ENCODE data around the gene HTRA1.

DNA sequence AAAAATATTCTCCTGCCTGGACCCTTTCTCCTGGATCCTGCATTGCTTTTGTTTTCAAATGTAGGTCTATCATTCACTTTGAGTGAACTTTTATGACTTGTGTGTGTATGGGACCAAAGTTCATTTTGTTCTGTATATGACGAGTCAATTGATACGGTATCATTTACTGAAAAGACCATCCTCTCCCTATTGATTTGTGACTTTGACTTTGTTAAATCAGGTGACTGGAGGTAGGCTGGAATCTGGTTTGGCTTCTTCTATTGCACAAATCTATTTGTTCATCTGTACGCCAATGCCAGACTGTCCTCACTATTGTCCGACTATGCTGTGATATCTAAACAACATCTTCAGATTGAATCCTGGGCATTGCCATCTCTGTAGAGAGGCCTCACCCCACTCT is 12.2 kb upstream of the HTRA1 start:
- TF ChIP-seq CTCF (IDR thresholded peaks at IDR 0.05; ENCODE audit: insufficient read depth, low read length, poor library complexity, severe bottlenecking), result no peak
- TF ChIP-seq EZH2phosphoT487 (conservative IDR thresholded peaks at IDR 0.05; ENCODE audit: low read length), result no peak

All from SU-DHL-6 (cell line).